Fibroblast of lung (primary cell): ENCODE data around the gene SAPCD2.

Experiments used
- EZH2 ChIP-seq: IDR thresholded peaks from 2 replicates; pipeline ENCODE4 v1.5.1; 2012; ENCODE audit warnings: low read length, control low read depth, mild to moderate bottlenecking; ENCODE audit errors: missing control alignments
- TF ChIP-seq, protein P1 (sequence below), 2 donors: IDR thresholded peaks in 1 of 2; conservative IDR thresholded peaks in 1 of 2; 1 replicate in 1 of 2; 2 replicates in 1 of 2; pipeline ENCODE4 v1.5.1; 2011 to 2012; ENCODE audit warnings: low read length in 2 of 2, control low read depth in 1 of 2, inconsistent platforms in 1 of 2, low read depth in 1 of 2, mild to moderate bottlenecking in 1 of 2

- TF ChIP-seq, protein P1, sequence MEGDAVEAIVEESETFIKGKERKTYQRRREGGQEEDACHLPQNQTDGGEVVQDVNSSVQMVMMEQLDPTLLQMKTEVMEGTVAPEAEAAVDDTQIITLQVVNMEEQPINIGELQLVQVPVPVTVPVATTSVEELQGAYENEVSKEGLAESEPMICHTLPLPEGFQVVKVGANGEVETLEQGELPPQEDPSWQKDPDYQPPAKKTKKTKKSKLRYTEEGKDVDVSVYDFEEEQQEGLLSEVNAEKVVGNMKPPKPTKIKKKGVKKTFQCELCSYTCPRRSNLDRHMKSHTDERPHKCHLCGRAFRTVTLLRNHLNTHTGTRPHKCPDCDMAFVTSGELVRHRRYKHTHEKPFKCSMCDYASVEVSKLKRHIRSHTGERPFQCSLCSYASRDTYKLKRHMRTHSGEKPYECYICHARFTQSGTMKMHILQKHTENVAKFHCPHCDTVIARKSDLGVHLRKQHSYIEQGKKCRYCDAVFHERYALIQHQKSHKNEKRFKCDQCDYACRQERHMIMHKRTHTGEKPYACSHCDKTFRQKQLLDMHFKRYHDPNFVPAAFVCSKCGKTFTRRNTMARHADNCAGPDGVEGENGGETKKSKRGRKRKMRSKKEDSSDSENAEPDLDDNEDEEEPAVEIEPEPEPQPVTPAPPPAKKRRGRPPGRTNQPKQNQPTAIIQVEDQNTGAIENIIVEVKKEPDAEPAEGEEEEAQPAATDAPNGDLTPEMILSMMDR (conservative IDR thresholded peaks at IDR 0.05 in 1 of 2, IDR thresholded peaks at IDR 0.05 in 1 of 2; ENCODE audit: low read depth in 1 of 2, low read length in 2 of 2) = no peak
- no peak for TF ChIP-seq EZH2
Observed at GRCh38 chr9:137055385-137056364, 14.7 kb downstream of the SAPCD2 start.
